GM12801 (cell line): ENCODE measurements around the gene LMO1.

ENCODE experiments used
- CTCF ChIP-seq: IDR thresholded peaks from one replicate; pipeline ENCODE4 v1.5.1; 2011; ENCODE audit warnings: control low read depth; ENCODE audit not compliant: insufficient read length; ENCODE audit errors: extremely low read depth

The LMO1 gene

GRCh38 chr11:8225589-8226036 is 38.1 kb downstream of the LMO1 start:
- TF ChIP-seq CTCF, result no peak

GRCh38 chr11:8224711-8225110 is 39.0 kb downstream of the LMO1 start:
- TF ChIP-seq CTCF, result no peak

DNA sequence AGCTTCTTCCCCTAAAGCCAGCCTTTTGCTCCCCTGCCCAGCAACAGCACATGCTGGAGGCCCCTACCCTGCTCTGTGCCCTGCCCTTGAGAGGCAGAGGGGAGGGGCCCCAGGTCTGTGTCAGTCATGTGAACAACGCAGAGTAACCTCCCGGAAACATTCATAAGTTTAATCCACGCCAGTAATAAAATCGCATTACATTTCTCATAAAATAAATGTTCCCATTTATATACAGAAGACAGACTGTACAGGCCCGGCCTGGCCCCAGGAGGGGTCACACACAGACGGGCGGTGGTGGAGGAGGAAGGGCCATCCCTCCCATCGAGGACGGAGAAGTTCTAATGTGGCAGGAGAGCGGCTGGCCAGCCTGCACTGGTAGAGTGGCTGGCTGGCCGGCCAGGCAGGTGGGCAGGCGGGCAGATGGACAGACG is 39.5 kb downstream of the LMO1 start:
- TF ChIP-seq CTCF, result no peak

- TF ChIP-seq CTCF, result no peak
Observed at GRCh38 chr11:8223513-8223900, 40.2 kb downstream of the LMO1 start.

DNA sequence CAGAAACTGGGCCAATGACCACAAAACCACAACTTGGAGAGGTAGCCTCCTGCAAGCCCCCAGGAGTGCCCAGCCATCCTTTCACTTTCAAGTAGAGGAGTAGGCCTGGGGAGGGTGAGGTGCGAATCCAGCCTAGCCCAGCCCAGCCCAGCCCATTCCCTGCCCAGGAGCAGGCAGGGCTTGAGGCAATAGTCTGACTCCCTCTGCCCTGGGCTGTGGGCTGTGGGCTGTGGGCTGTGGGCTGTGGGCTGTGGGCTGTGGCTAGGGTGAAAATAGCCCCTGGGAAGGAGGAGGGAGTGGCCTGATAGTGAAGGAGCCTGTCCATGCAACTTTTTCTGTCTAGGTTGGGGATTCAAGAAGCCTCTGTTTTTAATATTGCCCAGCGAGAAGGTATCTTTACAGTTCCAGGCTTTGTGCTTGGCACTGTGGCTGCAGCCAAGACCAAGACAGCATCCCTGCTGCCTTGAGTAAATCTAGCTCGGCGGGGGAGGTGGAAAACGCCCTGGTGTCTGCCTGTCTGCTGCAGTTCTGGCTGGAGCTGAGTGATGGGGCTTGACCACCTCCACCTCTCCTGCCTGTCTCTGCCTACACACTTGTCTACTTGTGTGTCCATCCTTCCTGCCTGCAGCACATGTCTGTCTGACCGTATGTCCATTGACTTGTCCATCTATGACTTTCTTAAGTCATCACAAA is 40.7 kb downstream of the LMO1 start:
- TF ChIP-seq CTCF, result no peak

DNA sequence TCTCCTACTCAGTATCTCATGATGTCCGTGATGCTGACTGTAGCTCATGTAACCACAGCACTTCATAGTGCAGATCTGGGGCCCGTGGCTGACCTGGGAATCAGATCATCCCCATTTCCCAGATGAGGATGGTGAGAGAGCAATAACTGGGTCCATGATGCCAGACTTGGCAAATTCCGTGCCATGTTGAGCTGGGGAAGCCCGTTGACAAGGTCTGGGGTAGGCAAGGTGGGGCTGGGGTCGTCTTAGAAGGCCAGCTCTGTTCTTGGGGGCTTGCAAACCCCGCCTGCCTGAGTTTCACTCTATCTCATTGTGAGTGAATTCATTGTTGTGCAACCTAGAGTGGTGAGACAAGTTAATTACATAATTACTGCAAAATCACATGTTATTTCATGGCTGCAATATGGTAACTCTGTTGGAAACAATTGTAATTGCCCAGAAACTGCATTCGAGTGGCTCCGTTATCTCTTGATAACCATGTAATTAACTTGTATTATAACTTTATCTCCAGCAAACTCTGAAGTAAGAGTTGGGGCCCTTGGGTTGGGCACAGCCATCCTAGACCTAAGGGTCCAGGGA is 41.7 kb downstream of the LMO1 start:
- no peak for TF ChIP-seq CTCF

- no peak for TF ChIP-seq CTCF
Observed at GRCh38 chr11:8221046-8221723, 42.5 kb downstream of the LMO1 start.
